Mucosa of descending colon (tissue), 3 donors: Measurements from ENCODE around the gene TVP23C. TPM values are rescaled to one million over a fixed set of nuclear protein-coding genes. Genes with fewer than 3 reads are reported as not detected.

ENCODE experiments used
- ATAC-seq: fragments of 200-7000 bp; cut with Tn5 transposase; one replicate; pipeline ENCODE4 v1.9.1; 2020; ENCODE audit warnings: mild to moderate bottlenecking, moderate library complexity
- DNase-seq, 3 donors: peaks; one replicate each; pipeline ENCODE4 v3.0.0-alpha.2; 2020
- H3K36me3 ChIP-seq: fragments of 200-600 bp; one replicate; pipeline ENCODE4 v1.8.0; 2021; ENCODE audit warnings: low read depth, mild to moderate bottlenecking
- H3K4me1 ChIP-seq: fragments of 200-600 bp; one replicate; pipeline ENCODE4 v1.8.0; 2021; ENCODE audit warnings: low read depth, mild to moderate bottlenecking
- H3K4me3 ChIP-seq: fragments of 200-600 bp; one replicate; pipeline ENCODE4 v1.8.0; 2021; ENCODE audit warnings: mild to moderate bottlenecking
- H3K9me3 ChIP-seq: fragments of 200-600 bp; one replicate; pipeline ENCODE4 v1.8.0; 2021; ENCODE audit warnings: mild to moderate bottlenecking
- CTCF ChIP-seq: fragments of 200-600 bp; IDR thresholded peaks from one replicate; pipeline ENCODE4 v1.8.0; 2022; ENCODE audit warnings: antibody characterized with exemption, mild to moderate bottlenecking
- intact Hi-C, 2 donors: fragments of 100-400 bp; cut with DNase I in 1 of 2; cut with micrococcal nuclease in 1 of 2; formaldehyde crosslinking; loops; one replicate each; pipeline versions ENCODE4 v1.11.0 to v1.11.1; 2022; cut with DNase I, micrococcal nuclease
- total RNA-seq, 3 donors: library from RNA; stranded (reverse); fragmentation: NEBNext Ultra II Directional in 2 of 3; extraction: Animal tissue kit (Norgen Biotek cat#: 25700) in 2 of 3; gene quantifications; one replicate each; pipeline versions ENCODE4 v1.2.1 to v1.2.4, GENCODE V29; 2021 to 2023
- donor health status: DM: no; HTN: no; CAD: no; lungs with moderate emphysema.
- donor health status: DM: no; HTN: no; CAD: no.
- donor health status: DM: no; HTN: yes; CAD: no.

TVP23C gene
- total RNA-seq, 3 donors from 2014 or later: 9.7 to 25.0 (median 14.0) TPM

GRCh38 chr17:15516150-15516549 is 47.1 kb downstream of the TVP23C start:
- Histone ChIP-seq H3K4me3 (no peak overlapping the region), H3K36me3 (no peaks in the 10 kb centered on the region), H3K9me3 (no peaks in the 10 kb centered on the region), H3K4me1 (peaks cover 13% of the 10 kb centered on the region)
- TF ChIP-seq CTCF: no peak
- ATAC-seq: no peak
- DNase-seq: no peak
- intact Hi-C loops: no loop called here

- ATAC-seq: peak; percentile 58
- intact Hi-C loops: no loop called here
- peaks cover 19% of the 10 kb centered on the region for H3K4me1 ChIP-seq
- H3K9me3 ChIP-seq: no peaks in the 10 kb centered on the region
- DNase-seq: no peak
- H3K36me3 ChIP-seq: no peaks in the 10 kb centered on the region
- no peak overlapping the region for H3K4me3 ChIP-seq
- no peak for TF ChIP-seq CTCF
Measured at GRCh38 chr17:15514469-15514868, 48.8 kb downstream of the TVP23C start.

- H3K4me1 ChIP-seq: peaks cover 19% of the 10 kb centered on the region
- H3K36me3 ChIP-seq: no peaks in the 10 kb centered on the region
- no peak for DNase-seq
- H3K9me3 ChIP-seq: no peaks in the 10 kb centered on the region
- no peak overlapping the region for H3K4me3 ChIP-seq
- ATAC-seq: no peak
- intact Hi-C loops: no loop called here
- TF ChIP-seq CTCF: no peak
Measured at GRCh38 chr17:15513856-15514459, 49.3 kb downstream of the TVP23C start.

GRCh38 chr17:15513058-15513791 is 50.1 kb downstream of the TVP23C start:
- DNase-seq: no peak
- no peaks in the 10 kb centered on the region for H3K36me3 ChIP-seq

GRCh38 chr17:15512071-15512709 is 51.1 kb downstream of the TVP23C start:
- intact Hi-C loops: no loop called here
- Histone ChIP-seq H3K36me3 (no peaks in the 10 kb centered on the region), H3K4me1 (peaks cover 19% of the 10 kb centered on the region), H3K9me3 (no peaks in the 10 kb centered on the region), H3K4me3 (no peak overlapping the region)
- ATAC-seq (no peak), DNase-seq (no peak)
- no peak for TF ChIP-seq CTCF

More at GRCh38 chr17:15513058-15513791, 50.1 kb downstream of the TVP23C start:
- H3K9me3 ChIP-seq: no peaks in the 10 kb centered on the region
- no peak for TF ChIP-seq CTCF
- ATAC-seq: no peak
- H3K4me1 ChIP-seq: peaks cover 19% of the 10 kb centered on the region
- intact Hi-C loops: no loop called here
- H3K4me3 ChIP-seq: no peak overlapping the region
